T-helper 22 cell (primary cell): ENCODE results near the gene TFCP2L1.
"Not testable (repeated sequence)": the region's sequence is repeated elsewhere in the genome, so short reads cannot be mapped to it uniquely, and the experiment has no call there.

Experiments
- DNase-seq: peaks from one replicate; pipeline ENCODE4 v3.0.0-alpha.2; 2020; ENCODE audit warnings: low read depth

TFCP2L1 gene

DNA sequence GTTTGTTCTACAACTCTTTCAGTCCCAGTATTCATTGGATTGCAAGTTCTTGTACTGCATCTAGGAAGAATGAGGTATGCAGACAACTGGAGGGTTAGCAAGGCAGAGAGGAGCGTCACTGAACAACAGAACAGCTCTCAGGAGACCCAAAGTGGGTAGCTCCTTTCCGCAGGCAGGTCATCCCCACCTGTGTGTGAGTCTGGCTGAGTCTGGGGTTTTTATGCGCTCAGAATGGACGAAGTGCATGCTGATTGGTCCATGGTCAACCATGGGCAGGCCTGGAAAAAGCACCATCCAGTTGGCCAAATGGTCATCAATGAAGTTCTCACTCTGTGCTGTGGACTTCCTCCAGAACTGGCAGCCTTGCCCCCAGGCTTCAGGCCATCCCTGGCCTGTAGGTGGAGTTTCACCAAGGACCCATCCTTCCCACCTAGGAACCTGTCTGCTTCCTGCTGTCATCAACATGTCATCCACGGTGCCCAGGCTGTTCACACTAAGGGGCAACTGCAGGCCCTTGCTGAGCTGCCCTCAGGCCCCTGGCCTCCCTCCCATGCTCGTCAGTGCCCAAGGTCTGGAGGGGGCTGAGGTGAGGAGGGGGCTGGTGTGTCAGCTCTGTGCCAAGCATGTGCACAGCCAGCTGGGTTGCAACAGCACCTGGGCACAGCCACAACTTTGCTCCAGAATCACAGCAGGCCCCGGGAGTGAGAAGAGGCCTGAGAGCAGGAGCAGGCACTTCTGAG, 11.1 kb upstream of the TFCP2L1 start:
- no peak for DNase-seq

- no peak for DNase-seq
Measured at GRCh38 chr2:121294881-121295840, 10.2 kb upstream of the TFCP2L1 start.

GRCh38 chr2:121293450-121294325, 8.7 kb upstream of the TFCP2L1 start:
- no peak for DNase-seq

- no peak for DNase-seq
Measured at GRCh38 chr2:121291251-121291580, 6.2 kb upstream of the TFCP2L1 start.

GRCh38 chr2:121289271-121289670, 4.3 kb upstream of the TFCP2L1 start:
- no peak for DNase-seq

DNA sequence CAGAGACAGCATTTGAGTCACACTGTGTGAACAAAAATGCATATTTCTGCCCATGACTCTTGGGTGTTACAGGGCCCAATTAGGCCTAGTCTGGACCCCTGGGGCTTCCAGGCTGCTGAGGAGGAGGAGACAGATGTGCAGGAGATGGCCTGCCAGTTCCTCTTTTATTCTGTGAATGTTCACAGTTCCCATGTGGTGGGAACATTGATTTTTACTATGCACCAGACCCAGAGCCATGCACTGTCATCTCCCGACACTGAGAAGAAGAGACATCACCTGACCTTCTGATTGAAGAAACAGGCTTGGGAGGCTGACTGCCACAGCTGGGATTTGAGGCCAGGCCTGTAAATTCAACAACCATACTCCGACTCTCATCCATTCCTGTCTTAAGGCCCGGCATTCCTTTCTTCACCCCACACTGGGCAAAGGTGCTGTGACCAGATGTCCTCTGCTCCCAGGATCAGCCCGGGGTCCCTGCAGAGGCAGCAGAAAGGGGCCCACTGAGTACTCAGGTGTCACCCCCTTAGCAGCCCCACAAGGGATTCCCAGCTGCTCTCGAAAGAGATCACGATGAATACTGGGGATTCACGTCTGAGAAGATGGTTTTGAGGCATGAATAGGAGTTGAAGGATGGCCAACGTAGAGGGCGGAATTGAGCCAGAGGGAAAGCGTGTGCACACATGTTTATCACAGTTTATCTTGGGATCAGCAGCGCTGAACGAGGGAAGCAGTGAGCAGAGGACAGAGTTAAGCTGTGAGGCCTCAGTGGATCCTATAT, 3.6 kb upstream of the TFCP2L1 start:
- no peak for DNase-seq

DNA sequence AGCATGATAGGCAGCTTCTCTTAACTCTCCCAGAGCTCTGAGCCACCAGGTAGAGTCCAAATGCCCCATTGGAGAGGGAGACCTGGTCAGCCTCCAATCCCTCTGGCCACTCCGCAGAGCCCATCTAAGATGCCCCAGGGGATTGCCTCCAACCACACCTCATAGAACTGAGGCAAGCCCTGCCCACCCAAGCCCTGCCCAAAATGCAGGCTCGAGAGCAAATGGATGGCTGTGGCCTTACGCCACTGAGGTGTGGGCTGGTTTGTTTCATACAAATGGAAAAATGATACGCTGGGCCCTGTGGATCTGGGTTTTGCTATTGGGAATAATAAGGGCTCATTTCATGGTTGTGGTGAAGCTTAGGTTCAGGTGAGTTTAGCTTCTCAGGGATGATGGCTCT, 3.0 kb upstream of the TFCP2L1 start:
- DNase-seq = no peak

- no peak for DNase-seq
Measured at GRCh38 chr2:121287146-121287798, 2.3 kb upstream of the TFCP2L1 start.

DNA sequence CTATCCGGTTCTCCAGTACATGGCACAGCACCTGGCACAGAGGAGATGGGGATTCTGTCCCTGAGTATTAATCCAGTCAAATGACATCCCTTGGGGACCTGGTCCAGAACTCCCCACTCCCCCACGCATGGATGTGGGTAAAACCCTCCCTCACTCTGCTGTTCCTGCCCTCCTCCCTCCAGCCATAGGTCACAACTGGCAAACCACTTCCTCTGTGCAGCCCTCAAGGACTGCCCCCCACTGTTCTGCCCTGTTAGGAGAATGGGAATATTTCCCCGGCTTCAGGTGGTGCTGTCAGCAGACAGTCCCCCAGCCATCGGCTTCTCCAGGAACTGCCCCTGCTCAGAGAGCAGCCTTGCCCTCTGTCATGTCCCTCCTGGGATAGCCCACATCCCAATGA, 1.5 kb upstream of the TFCP2L1 start:
- no peak for DNase-seq

- no peak for DNase-seq
Measured at GRCh38 chr2:121285926-121286325, 924 bp upstream of the TFCP2L1 start.

- no peak for DNase-seq
Measured at GRCh38 chr2:121283670-121284462, 1.1 kb downstream of the TFCP2L1 start.

DNA sequence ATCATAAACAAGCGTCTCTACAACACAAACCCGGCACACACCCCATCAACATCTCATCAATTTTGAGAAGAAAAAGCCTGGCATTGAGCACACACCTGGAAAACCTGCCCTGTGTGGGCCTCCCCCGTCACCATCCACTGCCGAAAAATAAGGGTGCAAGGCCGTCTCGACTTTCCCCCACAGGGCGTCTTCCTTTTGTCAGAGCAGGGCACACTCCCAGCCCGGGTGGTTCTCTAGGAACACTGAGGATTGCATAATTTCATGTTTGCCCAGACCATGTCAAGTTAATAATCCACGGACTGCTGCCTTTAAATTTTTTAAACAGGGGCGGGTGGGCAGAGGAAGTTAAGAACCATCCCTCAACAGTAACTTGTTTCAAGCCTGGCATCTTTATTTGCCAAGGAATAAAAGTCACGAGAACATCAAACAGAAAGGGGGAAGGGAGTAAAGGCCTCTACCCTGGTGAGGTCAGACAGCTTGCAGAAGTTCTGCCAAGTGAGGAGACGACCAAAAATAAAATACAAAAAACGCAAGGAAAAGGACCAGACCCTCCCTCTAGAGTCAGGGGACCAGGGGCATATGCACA, 2.1 kb downstream of the TFCP2L1 start:
- no peak for DNase-seq

DNA sequence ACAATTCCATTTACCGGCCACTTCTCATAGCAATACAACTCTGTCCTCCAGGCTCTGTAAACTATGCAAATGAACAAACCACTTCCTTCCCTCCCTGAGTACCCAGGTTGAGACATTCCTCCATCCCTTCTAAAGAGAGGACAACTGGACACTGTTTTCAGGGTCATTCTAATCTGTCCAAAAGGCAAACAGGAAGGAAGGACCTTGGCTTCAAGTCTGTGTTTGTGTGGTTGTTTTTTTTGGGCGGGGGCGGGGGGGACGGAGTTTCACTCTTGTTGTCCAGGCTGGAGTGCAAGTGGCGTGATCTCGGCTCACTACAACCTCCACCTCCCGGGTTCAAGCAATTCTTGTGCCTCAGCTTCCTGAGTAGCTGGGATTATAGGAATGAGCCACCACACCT, 3.3 kb downstream of the TFCP2L1 start:
- no peak for DNase-seq

DNA sequence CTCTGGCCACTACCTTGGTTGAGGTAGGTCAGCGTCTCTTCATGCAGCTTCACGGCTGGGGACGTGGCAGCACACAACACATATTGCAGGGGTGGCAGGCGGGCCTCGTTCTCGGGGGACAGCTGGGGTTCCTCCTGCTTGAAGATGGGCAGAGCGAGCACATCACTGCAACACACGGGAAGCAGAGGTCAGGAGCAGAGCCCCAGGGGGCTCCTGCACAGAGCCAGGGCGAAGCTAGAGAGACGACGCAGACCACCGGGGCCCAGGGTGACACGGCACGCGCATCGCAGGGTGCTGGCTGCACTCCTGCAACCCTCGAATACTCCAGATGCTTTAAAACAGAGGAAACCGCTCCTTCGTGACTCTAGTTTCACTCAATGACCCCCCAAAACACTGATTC, 3.9 kb downstream of the TFCP2L1 start:
- DNase-seq = no peak

DNA sequence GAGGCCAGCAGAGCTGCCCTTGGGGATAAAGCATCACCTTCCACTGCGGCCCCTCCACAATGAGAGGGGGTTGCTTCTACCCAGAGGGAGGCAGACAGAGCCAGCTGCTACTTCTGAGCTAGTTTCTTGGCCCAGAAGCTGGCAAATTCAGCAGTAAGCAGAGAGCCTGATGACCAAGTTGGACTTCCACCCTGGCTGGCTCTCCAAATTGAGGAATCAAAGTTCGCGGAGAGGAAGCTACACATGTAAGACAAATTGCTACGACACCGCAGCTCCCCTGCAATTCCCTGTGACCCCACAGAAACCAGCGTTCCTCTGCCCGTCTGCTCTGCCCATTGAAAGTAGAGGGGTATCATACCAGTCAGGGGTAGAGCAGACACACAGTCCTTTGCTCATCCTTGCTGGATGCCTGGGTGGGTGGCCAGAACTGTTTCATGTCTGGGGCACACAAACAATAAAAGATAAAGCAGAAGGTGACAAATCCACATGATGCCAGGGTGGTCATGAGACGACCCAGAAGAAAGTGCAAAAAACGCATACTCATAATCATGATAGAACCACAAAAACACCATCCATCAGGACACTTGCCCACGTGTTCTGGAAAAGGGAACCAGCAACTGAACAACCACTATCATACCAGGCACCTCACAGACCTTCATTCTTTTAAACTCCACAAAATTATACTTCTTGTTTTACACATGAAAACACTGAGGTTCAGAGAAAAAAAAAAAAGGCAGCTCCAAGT, 5.4 kb downstream of the TFCP2L1 start:
- DNase-seq = no peak

DNA sequence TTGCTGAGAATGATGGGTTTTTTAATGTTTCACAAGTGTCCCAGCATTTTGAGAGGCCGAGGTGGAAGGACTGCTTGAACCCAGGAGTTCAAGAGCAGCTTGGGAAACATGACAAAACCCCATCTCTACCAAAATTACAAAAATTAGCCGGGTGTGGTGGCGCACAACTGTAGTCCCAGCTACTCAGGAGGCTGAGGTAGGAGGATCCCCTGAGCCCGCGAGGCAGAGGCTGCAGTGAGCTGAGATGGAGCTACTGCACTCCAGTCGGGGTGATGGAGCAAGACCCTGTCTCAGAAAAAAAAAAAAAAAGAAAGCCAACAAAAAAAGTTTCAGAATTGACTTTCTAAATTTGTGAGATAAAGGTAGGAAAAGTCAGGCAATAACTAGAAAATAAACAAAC, 8.7 kb downstream of the TFCP2L1 start:
- DNase-seq = no peak

DNA sequence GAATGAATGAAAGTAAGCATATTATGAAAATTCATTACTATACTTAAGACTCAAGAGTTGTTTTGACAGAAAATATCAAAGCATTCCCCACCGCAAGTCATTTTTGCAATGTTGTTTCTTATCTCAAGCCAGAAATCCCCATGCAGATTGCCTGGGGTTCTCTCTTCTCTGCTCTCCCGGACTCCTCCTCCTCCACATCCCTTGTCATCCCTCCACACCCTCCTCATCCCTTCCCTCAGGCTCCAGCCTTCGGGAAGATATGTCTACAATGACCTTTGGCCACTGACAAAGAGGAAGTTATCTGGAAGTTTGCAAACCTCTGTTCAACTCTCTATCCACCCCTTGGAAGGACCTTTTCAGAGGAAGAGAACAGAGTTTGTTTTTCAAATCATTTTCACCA, 11.9 kb downstream of the TFCP2L1 start:
- DNase-seq = no peak

DNA sequence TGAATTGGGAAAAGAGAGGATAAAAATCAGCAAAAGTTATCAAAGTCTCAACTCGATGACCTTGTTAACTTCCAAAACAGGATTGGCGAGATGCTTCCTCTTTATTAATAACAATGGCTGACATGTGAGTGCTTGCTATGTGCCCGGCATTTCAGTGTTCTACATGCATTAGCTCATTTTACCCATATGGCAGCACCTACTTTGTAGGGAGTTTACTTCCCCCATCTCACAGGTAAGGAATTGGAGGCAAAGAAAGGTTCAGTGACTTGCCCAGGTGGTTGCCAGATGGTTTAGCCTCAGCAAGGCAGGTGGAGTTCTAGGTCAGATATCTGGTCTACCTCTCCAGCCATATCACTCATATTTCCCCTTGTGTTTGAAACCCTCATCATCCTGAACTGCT, 12.4 kb downstream of the TFCP2L1 start:
- no peak for DNase-seq

- DNase-seq = not testable (repeated sequence)
Measured at GRCh38 chr2:121269436-121269835, 15.6 kb downstream of the TFCP2L1 start.
